DND-41 (cell line): ENCODE measurements around the gene ATP8A2.

ENCODE experiments used
- CTCF ChIP-seq: IDR thresholded peaks from 2 replicates; pipeline ENCODE4 v1.5.1; 2012; ENCODE audit warnings: borderline replicate concordance, low read length, moderate library complexity, mild to moderate bottlenecking; ENCODE audit not compliant: poor library complexity, severe bottlenecking; ENCODE audit errors: extremely low read depth
- EZH2 ChIP-seq: IDR thresholded peaks from 3 replicates; pipeline ENCODE4 v1.6.1; 2012; ENCODE audit warnings: borderline replicate concordance, low read depth, mild to moderate bottlenecking, moderate library complexity, low read length, inconsistent platforms; ENCODE audit not compliant: severe bottlenecking

- TF ChIP-seq CTCF (no peak), EZH2 (no peak)
Observed at GRCh38 chr13:25902891-25903341, 531.1 kb downstream of the ATP8A2 start.
